ENCODE measurements around the gene SVOP.

DNA sequence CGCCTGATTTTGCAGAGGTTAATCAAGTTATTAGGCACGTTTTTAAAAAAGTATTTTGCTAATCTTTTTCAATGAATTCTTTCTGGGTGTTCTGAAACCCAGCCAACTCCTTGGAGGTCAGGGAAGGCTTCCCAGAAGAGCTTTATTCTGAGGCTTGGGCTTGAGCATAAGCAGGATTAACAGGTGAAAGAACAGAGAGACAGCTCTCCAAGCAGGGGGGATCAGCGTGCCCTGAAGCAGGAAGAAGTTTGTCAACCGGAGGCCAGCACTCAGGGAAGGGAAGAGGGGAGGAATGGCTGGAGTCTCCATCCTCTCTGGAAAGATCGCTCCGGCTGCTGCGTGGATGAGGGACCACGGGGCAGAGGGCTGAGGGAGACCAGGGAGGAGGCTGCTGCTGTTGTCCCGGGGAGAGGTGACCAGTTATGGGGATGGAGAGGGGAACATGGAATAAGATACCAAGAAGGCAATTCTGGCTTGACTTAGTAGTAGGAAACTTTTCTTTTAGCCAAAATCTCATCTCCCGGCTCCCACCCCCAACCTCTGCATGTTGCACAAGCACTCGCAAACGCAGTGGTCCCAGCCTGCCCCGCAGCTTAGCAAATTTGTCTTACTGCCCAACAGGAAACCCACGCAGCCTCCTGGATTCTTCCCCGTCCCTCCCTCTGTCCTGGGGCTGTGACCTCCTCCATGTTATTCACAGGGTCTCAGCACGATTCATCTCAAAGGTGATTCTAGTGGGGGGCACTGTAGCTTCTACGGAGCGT is 162.4 kb downstream of the SVOP start:
- TF ChIP-seq POLR2A (IDR thresholded peaks at IDR 0.05), result no peak
- TF ChIP-seq, protein P1, sequence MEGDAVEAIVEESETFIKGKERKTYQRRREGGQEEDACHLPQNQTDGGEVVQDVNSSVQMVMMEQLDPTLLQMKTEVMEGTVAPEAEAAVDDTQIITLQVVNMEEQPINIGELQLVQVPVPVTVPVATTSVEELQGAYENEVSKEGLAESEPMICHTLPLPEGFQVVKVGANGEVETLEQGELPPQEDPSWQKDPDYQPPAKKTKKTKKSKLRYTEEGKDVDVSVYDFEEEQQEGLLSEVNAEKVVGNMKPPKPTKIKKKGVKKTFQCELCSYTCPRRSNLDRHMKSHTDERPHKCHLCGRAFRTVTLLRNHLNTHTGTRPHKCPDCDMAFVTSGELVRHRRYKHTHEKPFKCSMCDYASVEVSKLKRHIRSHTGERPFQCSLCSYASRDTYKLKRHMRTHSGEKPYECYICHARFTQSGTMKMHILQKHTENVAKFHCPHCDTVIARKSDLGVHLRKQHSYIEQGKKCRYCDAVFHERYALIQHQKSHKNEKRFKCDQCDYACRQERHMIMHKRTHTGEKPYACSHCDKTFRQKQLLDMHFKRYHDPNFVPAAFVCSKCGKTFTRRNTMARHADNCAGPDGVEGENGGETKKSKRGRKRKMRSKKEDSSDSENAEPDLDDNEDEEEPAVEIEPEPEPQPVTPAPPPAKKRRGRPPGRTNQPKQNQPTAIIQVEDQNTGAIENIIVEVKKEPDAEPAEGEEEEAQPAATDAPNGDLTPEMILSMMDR (IDR thresholded peaks at IDR 0.05), result no peak

All from tibial nerve (tissue), 3 donors.